Ectodermal cell (in vitro differentiated cells): ENCODE results near the gene NEDD8.

Experiments used
- H3K27ac ChIP-seq: 2 replicates; pipeline ENCODE4 v1.7.0; 2013; ENCODE audit warnings: mild to moderate bottlenecking, low read depth, low read length; ENCODE audit not compliant: insufficient read depth, poor library complexity, severe bottlenecking
- H3K27me3 ChIP-seq: 2 replicates; pipeline ENCODE4 v1.7.0; 2013; ENCODE audit warnings: mild to moderate bottlenecking, low read length; ENCODE audit not compliant: insufficient read depth, control insufficient read depth, poor library complexity, severe bottlenecking
- H3K36me3 ChIP-seq: one replicate; pipeline ENCODE4 v1.7.0; 2013; ENCODE audit warnings: low read length; ENCODE audit not compliant: control insufficient read depth, insufficient read depth
- H3K4me1 ChIP-seq: one replicate; pipeline ENCODE4 v1.7.0; 2013; ENCODE audit warnings: low read length; ENCODE audit not compliant: control insufficient read depth, insufficient read depth
- H3K4me3 ChIP-seq: 2 replicates; pipeline ENCODE4 v1.7.0; 2013; ENCODE audit warnings: low read depth, low read length, control low read depth; ENCODE audit not compliant: insufficient read depth
- H3K9me3 ChIP-seq: 2 replicates; pipeline ENCODE4 v1.7.0; 2013; ENCODE audit warnings: mild to moderate bottlenecking, low read length, moderate library complexity; ENCODE audit not compliant: control insufficient read depth
- WGBS, 2 experiments: methylation state at CpG; one replicate each; pipeline ENCODE4 v1.1.7; 2013; ENCODE audit warnings: missing lambda C conversion rate in 2 of 2; 5-methylcytosine and 5-hydroxymethylcytosine counted together

Gene NEDD8

DNA sequence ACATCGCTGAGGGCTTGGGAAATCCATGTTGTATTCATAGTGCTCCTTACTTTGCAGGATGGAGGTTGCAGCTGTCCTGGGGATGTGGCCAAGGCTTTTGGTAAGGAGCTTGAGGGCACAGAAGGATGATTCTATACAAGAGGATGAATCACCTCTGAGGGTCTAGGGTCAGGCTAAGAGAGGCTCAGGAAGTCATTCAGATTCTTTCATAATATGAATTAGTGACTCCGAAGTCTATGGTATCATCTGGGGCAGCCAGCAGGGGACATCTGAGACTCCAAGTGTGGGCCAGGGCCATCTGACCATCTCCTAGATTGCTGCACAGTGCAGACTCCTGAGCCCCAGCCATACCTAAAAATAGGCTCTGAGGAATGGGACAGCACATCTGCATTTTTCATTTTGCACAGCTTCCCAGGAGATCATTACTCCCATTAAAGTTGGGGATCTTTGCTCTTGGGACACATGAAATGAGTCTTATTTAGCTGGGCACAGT, 5.3 kb upstream of the NEDD8 start:
- Histone ChIP-seq H3K9me3 (no peaks in the 10 kb centered on the region), H3K36me3 (peaks cover 30% of the 10 kb centered on the region), H3K27me3 (no peaks in the 10 kb centered on the region), H3K4me3 (no peak overlapping the region), H3K27ac (no peak overlapping the region), H3K4me1 (peaks cover 10% of the 10 kb centered on the region)
- 92 to 98% methylated on average over 2 of the region's 2 CpGs for WGBS, 2 experiments

DNA sequence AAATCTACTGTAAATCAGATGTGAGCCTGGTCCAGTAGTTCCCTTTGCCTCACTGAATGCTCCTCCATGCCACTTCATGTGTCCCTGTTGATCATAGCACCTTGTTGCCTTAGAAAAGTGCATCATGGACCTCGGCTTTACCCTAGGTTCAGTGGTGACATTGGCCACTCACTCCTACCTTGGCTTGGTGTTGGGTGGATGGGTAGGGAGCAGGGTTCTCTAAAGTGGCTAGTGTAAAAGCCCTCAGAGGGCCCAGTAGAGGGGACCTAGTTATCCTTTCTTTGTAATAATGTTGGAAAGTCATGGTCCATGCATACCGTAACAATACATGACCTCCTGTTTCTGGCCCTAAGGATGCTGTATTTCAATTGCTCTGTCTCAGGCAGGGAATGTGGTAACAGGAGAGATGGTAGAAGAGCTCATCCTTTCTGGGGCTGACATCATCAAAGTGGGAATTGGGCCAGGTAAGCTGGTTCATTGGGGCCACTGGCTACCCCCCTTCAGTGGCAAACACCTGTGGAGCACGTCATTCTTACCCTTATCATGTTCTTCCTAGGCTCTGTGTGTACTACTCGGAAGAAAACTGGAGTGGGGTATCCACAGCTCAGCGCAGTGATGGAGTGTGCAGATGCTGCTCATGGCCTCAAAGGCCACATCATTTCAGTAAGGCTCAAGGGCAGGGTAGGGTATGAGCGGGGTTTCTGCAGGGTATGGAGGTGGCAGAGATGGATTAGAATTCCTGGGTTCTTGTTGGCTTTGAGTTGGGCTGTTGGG, 4.7 kb upstream of the NEDD8 start:
- Histone ChIP-seq H3K36me3 (peaks cover 30% of the 10 kb centered on the region), H3K4me1 (peaks cover 10% of the 10 kb centered on the region), H3K4me3 (no peak overlapping the region), H3K9me3 (no peaks in the 10 kb centered on the region), H3K27me3 (no peaks in the 10 kb centered on the region), H3K27ac (no peak overlapping the region)
- 96 to 99% methylated on average over 6 of the region's 6 CpGs for WGBS, 2 experiments

DNA sequence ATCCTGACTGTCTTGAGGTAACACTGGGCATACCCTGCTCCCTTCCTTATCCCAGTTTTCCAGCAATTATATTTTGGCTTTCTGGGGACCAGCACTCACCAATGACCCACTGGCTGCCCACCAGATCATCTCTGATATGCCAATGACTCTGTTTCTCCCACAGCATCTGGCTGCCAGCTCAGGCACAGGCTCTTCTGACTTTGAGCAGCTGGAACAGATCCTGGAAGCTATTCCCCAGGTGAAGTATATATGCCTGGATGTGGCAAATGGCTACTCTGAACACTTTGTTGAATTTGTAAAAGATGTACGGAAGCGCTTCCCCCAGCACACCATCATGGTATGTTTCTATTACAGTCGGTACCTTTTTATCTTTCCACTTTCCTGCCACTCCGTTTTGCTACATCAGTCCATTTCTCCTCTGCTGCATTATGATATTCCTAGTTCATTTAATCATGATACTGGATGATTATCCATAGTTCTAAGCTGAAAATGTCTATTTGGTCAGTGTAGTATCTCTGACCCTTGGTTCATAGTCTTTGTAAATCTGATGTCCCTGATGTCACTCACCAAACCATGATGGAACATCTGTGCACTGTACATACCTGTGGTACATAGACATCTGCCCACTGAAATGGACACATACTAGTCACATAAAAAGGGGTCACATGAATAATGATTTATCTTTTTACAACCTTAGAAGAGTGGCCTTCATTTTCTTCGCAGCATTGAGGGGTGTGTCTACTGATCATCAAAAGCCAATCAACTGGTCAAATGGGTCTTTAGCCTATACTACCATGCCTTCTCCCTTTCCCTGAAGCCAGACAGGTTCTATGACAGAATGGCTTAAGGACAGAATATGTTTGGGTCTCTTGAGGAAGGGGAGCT, 3.9 kb upstream of the NEDD8 start:
- Histone ChIP-seq H3K27ac (no peak overlapping the region), H3K4me1 (peaks cover 10% of the 10 kb centered on the region), H3K27me3 (no peaks in the 10 kb centered on the region), H3K36me3 (peaks cover 30% of the 10 kb centered on the region), H3K9me3 (no peaks in the 10 kb centered on the region), H3K4me3 (no peak overlapping the region)
- 94 to 95% methylated on average over 4 to 5 of the region's 5 CpGs for WGBS, 2 experiments

DNA sequence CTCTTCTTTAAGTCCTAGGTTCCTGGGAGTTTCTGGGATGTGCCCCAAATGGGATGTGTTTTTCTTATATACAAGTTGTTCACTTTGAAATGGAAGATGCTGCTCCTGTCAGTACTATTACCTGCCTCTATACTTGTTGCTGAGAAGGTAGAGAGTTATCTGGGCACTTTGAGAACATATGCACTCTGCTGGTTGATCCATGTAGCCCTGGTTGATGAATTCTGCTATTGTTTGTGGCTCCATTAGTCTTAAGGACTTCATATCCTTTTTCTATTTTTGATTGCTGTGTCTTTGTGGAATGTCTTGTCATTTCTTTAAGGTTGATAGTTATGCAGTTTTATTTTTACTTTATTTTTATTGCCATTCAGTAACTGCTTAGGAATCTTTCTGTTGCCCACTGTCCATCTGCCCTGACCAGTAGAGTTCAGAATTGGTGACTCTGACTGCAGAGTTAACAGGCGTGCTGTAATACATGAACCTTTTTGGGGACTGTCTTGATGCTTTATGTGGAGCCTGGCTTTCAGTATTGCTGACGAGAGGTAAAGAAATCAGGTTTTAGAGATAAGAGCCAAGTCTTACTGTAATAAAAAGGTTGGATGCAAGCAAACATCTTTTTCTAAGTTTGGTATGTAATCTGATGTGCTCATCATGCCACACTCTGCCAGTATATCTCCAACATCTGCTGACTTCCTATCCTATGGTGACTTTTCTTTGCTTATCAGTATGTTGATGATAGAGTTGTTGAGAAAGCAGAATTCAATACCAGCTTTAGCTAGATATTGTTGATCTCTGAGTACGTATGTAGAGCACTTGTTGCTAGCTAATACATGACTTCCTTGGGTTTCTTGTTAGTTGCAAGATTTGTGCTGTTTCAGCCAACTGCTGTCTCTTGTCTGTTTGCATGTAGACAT, 2.2 kb upstream of the NEDD8 start:
- 86 to 94% methylated on average over 3 of the region's 3 CpGs for WGBS, 2 experiments
- Histone ChIP-seq H3K27me3 (no peaks in the 10 kb centered on the region), H3K36me3 (peaks cover 21% of the 10 kb centered on the region), H3K9me3 (no peaks in the 10 kb centered on the region), H3K4me3 (no peak overlapping the region), H3K4me1 (peaks cover 12% of the 10 kb centered on the region), H3K27ac (no peak overlapping the region)

DNA sequence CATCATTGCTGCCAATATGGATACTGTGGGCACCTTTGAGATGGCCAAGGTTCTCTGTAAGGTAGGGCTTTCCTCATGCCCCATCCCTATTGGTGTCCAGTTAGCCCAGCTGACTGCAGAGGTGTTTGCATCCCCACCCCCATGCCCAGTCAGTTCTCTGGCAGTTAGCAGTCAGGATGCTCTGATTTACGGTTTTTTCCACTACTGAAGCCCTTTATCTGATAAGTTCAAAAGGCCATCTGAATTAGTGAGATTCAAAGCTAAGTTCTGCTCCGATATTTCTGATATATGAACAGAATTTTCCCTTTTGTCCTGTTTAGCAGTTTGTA, 1.3 kb upstream of the NEDD8 start:
- no peak overlapping the region for H3K27ac ChIP-seq
- H3K4me1 ChIP-seq, result peaks cover 12% of the 10 kb centered on the region
- H3K27me3 ChIP-seq, result no peaks in the 10 kb centered on the region
- peaks cover 20% of the 10 kb centered on the region for H3K36me3 ChIP-seq
- 88 to 94% methylated on average over 2 of the region's 2 CpGs for WGBS, 2 experiments
- H3K9me3 ChIP-seq, result no peaks in the 10 kb centered on the region
- H3K4me3 ChIP-seq, result peak overlapping the region; percentile 66

DNA sequence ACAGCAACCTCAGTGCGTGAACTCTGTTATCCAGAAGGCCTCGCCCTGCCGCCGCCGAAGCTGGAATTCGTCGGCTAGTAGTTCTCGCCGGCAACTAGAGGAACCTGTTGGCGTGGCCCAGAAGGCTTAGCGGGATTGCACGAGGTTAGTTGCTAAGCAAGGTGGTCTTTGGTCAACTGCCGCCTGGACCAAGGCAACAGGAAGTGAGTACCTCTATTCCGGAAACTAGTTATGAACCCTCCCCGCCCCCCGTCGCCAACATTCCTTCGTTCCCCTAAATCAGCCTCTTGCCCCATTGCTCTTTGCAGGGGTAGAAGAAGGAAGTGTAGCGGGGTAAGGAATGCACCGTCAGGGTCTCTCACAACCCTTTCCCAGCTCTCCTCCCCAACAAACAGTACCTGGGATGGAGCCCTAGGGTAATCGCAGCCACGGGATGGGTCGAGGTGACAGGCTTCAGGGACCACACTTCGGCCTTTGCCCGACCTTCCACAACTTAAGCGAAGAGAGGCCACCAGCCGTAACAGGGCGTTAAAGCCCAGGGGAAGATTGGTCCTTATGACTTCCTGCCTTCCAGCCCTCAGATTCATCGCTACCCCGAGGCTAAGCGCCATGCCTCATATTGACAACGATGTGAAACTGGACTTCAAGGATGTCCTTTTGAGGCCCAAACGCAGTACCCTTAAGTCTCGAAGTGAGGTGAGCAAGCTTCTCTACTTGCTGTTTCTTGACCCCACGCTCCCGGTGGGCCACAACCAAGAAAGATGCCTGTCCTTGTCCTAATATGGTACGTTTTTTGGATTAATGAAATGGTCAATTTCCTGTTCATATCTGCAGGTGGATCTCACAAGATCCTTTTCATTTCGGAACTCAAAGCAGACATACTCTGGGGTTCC, 724 bp upstream of the NEDD8 start, which contains the start of gene GMPR2:
GMPR2 (plus strand) TSS at position 285 of the 893 bp plus-strand sequence; CDS start at position 610, 325 bp downstream.
- 11 to 12% methylated on average over 38 of the region's 38 CpGs for WGBS, 2 experiments
- peaks cover 14% of the 10 kb centered on the region for H3K36me3 ChIP-seq
- peak within 1 kb of the TSS; percentile 79 for H3K27ac ChIP-seq
- H3K4me1 ChIP-seq, result peaks cover 12% of the 10 kb centered on the region
- H3K4me3 ChIP-seq, result peak within 1 kb of the TSS; percentile 66
- no peaks in the 10 kb centered on the region for H3K27me3 ChIP-seq
- H3K9me3 ChIP-seq, result no peaks in the 10 kb centered on the region

DNA sequence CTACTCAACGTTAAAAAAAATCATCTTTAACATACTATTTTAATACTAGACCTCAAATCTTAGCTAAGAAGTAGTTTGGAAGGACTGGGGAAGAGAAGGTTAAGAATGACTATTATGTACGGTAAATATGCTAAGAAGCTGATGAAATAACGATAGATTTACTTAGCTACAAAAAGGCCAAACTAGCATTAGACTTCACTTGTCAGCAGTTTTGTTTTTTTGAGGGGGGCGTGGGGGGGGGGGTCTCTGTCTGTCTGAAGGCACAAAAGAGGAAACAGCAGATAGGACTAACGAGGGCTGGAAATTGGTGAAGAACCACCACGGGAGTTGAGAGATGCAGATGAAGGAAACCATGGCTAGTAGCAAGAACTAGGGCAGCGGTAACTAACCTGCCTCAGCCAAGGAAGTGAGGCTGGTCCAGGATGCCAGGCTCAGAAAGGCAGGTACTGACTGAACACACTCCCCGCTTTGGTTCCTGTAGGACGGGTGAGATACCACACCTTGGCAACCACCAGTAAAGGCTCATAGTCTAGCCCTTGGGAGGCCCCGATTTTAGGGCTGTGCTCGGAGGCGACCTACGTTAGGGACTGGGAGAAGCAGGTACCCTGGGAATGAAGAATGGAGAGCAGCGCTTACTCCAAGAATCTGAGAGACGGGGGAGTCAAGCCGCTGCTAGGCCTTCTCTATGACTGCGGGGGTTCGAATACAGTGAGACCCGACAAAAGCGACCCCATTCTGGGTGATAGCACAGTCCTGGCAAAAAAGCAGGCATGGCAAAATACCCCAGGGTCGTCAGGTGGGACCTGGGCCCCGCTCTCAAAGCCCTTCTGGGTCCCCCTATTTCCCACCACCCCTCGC, 675 bp downstream of the NEDD8 start:
- Histone ChIP-seq H3K27me3 (no peaks in the 10 kb centered on the region), H3K36me3 (peaks cover 1% of the 10 kb centered on the region), H3K27ac (peak overlapping the region; percentile 45), H3K9me3 (no peaks in the 10 kb centered on the region), H3K4me1 (peaks cover 12% of the 10 kb centered on the region), H3K4me3 (peak overlapping the region; percentile 66)
- WGBS, 2 experiments, result 14 to 18% methylated on average over 22 to 23 of the region's 23 CpGs

DNA sequence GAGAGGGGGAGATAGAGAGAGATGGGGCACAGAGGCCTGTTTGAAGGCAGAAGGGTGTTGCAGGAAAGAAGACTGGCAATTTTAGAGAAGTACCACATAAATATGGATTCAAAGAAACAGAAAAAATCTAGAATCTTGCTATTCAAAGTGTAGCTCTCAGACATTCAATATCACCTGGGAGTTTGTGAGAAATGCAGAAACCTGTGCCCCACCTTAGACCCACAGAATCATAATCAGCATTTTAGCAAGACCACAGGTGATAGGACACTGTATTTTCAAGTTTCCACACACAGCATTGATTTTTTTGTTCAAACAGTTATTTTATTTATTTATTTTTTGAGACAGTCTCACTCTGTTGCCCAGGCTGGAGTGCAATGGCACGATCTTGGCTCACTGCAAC, 3.3 kb downstream of the NEDD8 start:
- Histone ChIP-seq H3K4me1 (peaks cover 11% of the 10 kb centered on the region), H3K4me3 (no peak overlapping the region), H3K27ac (no peak overlapping the region), H3K27me3 (no peaks in the 10 kb centered on the region), H3K36me3 (no peaks in the 10 kb centered on the region), H3K9me3 (no peaks in the 10 kb centered on the region)
- WGBS, 2 experiments, result 0% methylated on average over 1 of the region's 1 CpG
